HEK293 (cell line): Measurements from ENCODE around the gene ZCCHC8.

ENCODE experiments used
- TSHZ1 ChIP-seq: fragments of 450-650 bp; formaldehyde crosslinking; IDR thresholded peaks from 2 replicates; pipeline ENCODE4 v1.5.1; 2016; ENCODE audit warnings: missing biosample characterization, missing genetic modification characterization, borderline replicate concordance
- ZNF549 ChIP-seq: fragments of 450-650 bp; IDR thresholded peaks from 2 replicates; pipeline ENCODE4 v1.5.1; 2018; ENCODE audit warnings: missing biosample characterization, missing genetic modification characterization, mild to moderate bottlenecking, inconsistent platforms, moderate library complexity

DNA sequence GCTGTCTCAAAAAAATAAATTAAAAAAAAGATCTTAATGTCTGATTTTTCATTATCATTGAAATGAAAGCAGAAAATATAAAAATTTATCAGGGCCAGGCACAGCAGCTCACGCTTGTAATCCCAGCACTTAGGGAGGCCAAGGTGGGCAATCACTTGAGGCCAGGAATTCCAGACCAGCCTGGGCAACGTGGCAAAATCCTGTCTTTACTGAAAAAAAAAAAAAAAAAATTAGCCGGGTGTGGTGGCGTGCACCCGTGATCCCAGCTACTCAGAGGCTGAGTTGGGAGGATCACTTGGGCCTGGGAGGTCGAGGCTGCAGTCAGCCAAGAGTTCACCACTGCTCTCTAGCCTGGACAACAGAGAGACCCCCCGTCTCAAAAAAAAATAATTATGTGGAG is 40.7 kb downstream of the ZCCHC8 start:
- TF ChIP-seq ZNF549, result no peak
- TF ChIP-seq TSHZ1, result no peak
